ENCODE results near the gene MUC22. TPM values are rescaled to one million over a fixed set of nuclear protein-coding genes. Genes with fewer than 3 reads are reported as not detected.
A peak's percentile ranks its signal among the peaks of the same experiment; 100 is the strongest.

MUC22 gene
- total and polyA plus RNA-seq, 2 donors from 2014 or later = not detected

DNA sequence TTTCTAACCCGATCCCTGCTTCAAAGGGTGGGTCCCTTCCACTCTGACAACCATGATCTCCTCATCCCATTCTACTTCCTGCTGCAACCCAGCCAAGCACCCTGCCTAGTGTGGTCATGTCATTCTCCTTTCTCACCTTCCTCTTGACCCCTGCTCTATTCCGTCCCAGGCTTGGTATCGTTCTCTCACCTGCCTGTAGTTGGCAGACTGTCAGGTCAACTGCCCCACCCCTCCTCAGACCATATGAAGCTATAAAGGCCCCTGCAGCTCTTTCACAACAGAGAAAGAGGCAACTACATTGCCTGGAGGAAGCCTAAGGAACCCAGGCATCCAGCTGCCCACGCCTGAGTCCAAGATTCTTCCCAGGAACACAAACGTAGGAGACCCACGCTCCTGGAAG, 26.8 kb upstream of the MUC22 start, which contains the start of gene MUC21:
Gene MUC21 (plus strand): TSS at position 280 of the 400 bp plus-strand sequence. CDS start 241 bp downstream, outside the sequence.
- H3K27ac ChIP-seq (ENCODE audit: low read depth in 2 of 2, low read length in 2 of 2) = no peak within 1 kb of the TSS
- H3K9me3 ChIP-seq (ENCODE audit: control insufficient read depth in 2 of 3, insufficient read depth in 1 of 3, low read length in 3 of 3) = no peaks in the 10 kb centered on the region
- peak within 1 kb of the TSS in 1 of 3 donors; percentile 0 for H3K4me3 ChIP-seq (ENCODE audit: low read length in 3 of 3)
- peaks cover 0 to 4% (median 0%) of the 10 kb centered on the region in 3 donors for H3K4me1 ChIP-seq (ENCODE audit: control insufficient read depth in 2 of 3, insufficient read depth in 2 of 3, low read depth in 1 of 3, low read length in 3 of 3)
- H3K36me3 ChIP-seq (ENCODE audit: control insufficient read depth in 2 of 3, insufficient read depth in 3 of 3, low read length in 3 of 3) = no peaks in the 10 kb centered on the region
- FAIRE-seq (no peak), DNase-seq (no peak)
- TF ChIP-seq, protein P1, sequence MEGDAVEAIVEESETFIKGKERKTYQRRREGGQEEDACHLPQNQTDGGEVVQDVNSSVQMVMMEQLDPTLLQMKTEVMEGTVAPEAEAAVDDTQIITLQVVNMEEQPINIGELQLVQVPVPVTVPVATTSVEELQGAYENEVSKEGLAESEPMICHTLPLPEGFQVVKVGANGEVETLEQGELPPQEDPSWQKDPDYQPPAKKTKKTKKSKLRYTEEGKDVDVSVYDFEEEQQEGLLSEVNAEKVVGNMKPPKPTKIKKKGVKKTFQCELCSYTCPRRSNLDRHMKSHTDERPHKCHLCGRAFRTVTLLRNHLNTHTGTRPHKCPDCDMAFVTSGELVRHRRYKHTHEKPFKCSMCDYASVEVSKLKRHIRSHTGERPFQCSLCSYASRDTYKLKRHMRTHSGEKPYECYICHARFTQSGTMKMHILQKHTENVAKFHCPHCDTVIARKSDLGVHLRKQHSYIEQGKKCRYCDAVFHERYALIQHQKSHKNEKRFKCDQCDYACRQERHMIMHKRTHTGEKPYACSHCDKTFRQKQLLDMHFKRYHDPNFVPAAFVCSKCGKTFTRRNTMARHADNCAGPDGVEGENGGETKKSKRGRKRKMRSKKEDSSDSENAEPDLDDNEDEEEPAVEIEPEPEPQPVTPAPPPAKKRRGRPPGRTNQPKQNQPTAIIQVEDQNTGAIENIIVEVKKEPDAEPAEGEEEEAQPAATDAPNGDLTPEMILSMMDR (IDR thresholded peaks at IDR 0.05; ENCODE audit: borderline replicate concordance, extremely low read depth, insufficient read depth) = no peak
- H3K9ac ChIP-seq (ENCODE audit: low read length in 3 of 3) = no peak within 1 kb of the TSS
- no peaks in the 10 kb centered on the region for H3K27me3 ChIP-seq (ENCODE audit: control insufficient read depth, insufficient read depth, low read length)
- intact Hi-C loops (cut with DNase I) = no loop called here

DNA sequence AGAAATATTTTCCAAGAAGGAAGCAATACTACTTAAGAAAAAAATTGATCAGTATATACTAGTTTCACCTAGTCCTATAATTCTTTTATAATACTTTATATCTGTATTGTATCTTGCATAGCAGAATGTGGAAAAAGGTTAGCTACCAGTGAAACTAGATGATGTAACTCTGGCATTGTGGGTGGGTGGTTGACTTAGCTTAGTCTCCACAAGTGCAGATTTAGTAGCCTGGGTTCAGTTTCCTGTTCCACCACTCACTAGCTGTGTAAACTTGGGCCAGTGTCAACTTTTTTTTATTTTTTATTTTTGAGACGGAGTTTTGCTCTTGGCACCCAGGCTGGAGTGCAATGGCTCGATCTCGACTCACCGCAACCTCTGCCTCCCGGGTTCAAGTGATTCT, 24.8 kb upstream of the MUC22 start:
- TF ChIP-seq, protein P1 (IDR thresholded peaks at IDR 0.05; ENCODE audit: borderline replicate concordance, extremely low read depth, insufficient read depth) = no peak
- H3K9me3 ChIP-seq (ENCODE audit: control insufficient read depth in 2 of 3, insufficient read depth in 1 of 3, low read length in 3 of 3) = no peaks in the 10 kb centered on the region
- no peak overlapping the region for H3K4me3 ChIP-seq (ENCODE audit: low read length in 3 of 3)
- no peak overlapping the region for H3K9ac ChIP-seq (ENCODE audit: low read length in 3 of 3)
- FAIRE-seq (no peak), DNase-seq (no peak)
- no peaks in the 10 kb centered on the region for H3K36me3 ChIP-seq (ENCODE audit: control insufficient read depth in 2 of 3, insufficient read depth in 3 of 3, low read length in 3 of 3)
- H3K27ac ChIP-seq (ENCODE audit: low read depth in 2 of 2, low read length in 2 of 2) = no peak overlapping the region
- H3K27me3 ChIP-seq (ENCODE audit: control insufficient read depth, insufficient read depth, low read length) = no peaks in the 10 kb centered on the region
- intact Hi-C loops (cut with DNase I) = no loop called here
- H3K4me1 ChIP-seq (ENCODE audit: control insufficient read depth in 2 of 3, insufficient read depth in 2 of 3, low read depth in 1 of 3, low read length in 3 of 3) = peaks cover 0 to 4% (median 0%) of the 10 kb centered on the region in 3 donors

DNA sequence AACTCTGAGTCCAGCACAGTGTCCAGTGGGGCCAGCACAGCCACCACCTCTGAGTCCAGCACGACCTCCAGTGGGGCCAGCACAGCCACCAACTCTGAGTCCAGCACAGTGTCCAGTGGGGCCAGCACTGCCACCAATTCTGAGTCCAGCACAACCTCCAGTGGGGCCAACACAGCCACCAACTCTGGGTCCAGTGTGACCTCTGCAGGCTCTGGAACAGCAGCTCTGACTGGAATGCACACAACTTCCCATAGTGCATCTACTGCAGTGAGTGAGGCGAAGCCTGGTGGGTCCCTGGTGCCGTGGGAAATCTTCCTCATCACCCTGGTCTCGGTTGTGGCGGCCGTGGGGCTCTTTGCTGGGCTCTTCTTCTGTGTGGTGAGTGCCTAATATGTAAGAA, 23.0 kb upstream of the MUC22 start:
- TF ChIP-seq, protein P1 (IDR thresholded peaks at IDR 0.05; ENCODE audit: borderline replicate concordance, extremely low read depth, insufficient read depth) = no peak
- peaks cover 0 to under 1% (median 0%) of the 10 kb centered on the region in 3 donors for H3K4me1 ChIP-seq (ENCODE audit: control insufficient read depth in 2 of 3, insufficient read depth in 2 of 3, low read depth in 1 of 3, low read length in 3 of 3)
- intact Hi-C loops (cut with DNase I) = no loop called here
- no peaks in the 10 kb centered on the region for H3K9me3 ChIP-seq (ENCODE audit: control insufficient read depth in 2 of 3, insufficient read depth in 1 of 3, low read length in 3 of 3)
- FAIRE-seq = no peak
- DNase-seq = no peak
- no peak overlapping the region for H3K27ac ChIP-seq (ENCODE audit: low read depth in 2 of 2, low read length in 2 of 2)
- H3K4me3 ChIP-seq (ENCODE audit: low read length in 3 of 3) = no peak overlapping the region
- H3K27me3 ChIP-seq (ENCODE audit: control insufficient read depth, insufficient read depth, low read length) = no peaks in the 10 kb centered on the region
- H3K9ac ChIP-seq (ENCODE audit: low read length in 3 of 3) = no peak overlapping the region
- no peaks in the 10 kb centered on the region for H3K36me3 ChIP-seq (ENCODE audit: control insufficient read depth in 2 of 3, insufficient read depth in 3 of 3, low read length in 3 of 3)

All from kidney (tissue), 14 donors.